GM18868 (cell line): ENCODE data around the gene C1QA.
"Not testable (repeated sequence)": the region's sequence is repeated elsewhere in the genome, so short reads cannot be mapped to it uniquely, and the experiment has no call there.

Experiments used
- ATAC-seq: cut with Tn5 transposase; IDR thresholded peaks from one replicate; pipeline ENCODE4 v1.9.1; 2021; ENCODE audit warnings: mild to moderate bottlenecking, moderate library complexity; ENCODE audit not compliant: unreplicated experiment

Gene C1QA

GRCh38 chr1:22639286-22639685 is 2.9 kb downstream of the C1QA start:
- ATAC-seq: no peak

- no peak for ATAC-seq
These were observed 4.8 kb downstream of the C1QA start for GRCh38 chr1:22641247-22641646.

GRCh38 chr1:22641906-22642636 is 5.6 kb downstream of the C1QA start:
- ATAC-seq: no peak

- no peak for ATAC-seq
These were observed 7.0 kb downstream of the C1QA start, which contains the start of gene C1QC for GRCh38 chr1:22643381-22643780. Gene C1QC, plus strand, starts transcription at chr1:22643633. Its CDS starts 391 bp downstream, at chr1:22644024.

- no peak for ATAC-seq
These were observed 7.5 kb downstream of the C1QA start for GRCh38 chr1:22643928-22644327.

- no peak for ATAC-seq
These were observed 9.5 kb downstream of the C1QA start for GRCh38 chr1:22645931-22646330.

- no peak for ATAC-seq
These were observed 10.0 kb downstream of the C1QA start for GRCh38 chr1:22646384-22646783.

- no peak for ATAC-seq
These were observed 13.8 kb downstream of the C1QA start for GRCh38 chr1:22650089-22650693.

- no peak for ATAC-seq
These were observed 15.8 kb downstream of the C1QA start for GRCh38 chr1:22651941-22652856.

- no peak for ATAC-seq
These were observed 16.5 kb downstream of the C1QA start, which contains the start of gene C1QB for GRCh38 chr1:22652881-22653316. Gene C1QB, plus strand, starts transcription at chr1:22653236. Its CDS starts 6,227 bp downstream, at chr1:22659463.

- ATAC-seq: no peak
These were observed 18.3 kb downstream of the C1QA start for GRCh38 chr1:22654692-22655091.

GRCh38 chr1:22658385-22659163 is 22.1 kb downstream of the C1QA start:
- ATAC-seq: no peak

- ATAC-seq: no peak
These were observed 24.4 kb downstream of the C1QA start for GRCh38 chr1:22660716-22661241.

GRCh38 chr1:22661880-22662279 is 25.5 kb downstream of the C1QA start:
- no peak for ATAC-seq

- no peak for ATAC-seq
These were observed 25.9 kb downstream of the C1QA start for GRCh38 chr1:22662318-22662717.

- ATAC-seq: no peak
These were observed 26.6 kb downstream of the C1QA start for GRCh38 chr1:22662986-22663408.

GRCh38 chr1:22665752-22666151 is 29.3 kb downstream of the C1QA start:
- no peak for ATAC-seq

- no peak for ATAC-seq
These were observed 30.0 kb downstream of the C1QA start for GRCh38 chr1:22666412-22666811.

GRCh38 chr1:22668840-22669239 is 32.4 kb downstream of the C1QA start:
- ATAC-seq: not testable (repeated sequence)

GRCh38 chr1:22670352-22670975 is 34.0 kb downstream of the C1QA start:
- no peak for ATAC-seq
